Superior temporal gyrus (tissue), 1 donor: ENCODE results near the gene SYT1.
"Not testable (repeated sequence)": the region's sequence is repeated elsewhere in the genome, so short reads cannot be mapped to it uniquely, and the experiment has no call there.

Experiments used
- DNase-seq: peaks from one replicate; pipeline ENCODE4 v3.0.0-alpha.2; 2016; ENCODE audit errors: extremely low spot score

The SYT1 gene

GRCh38 chr12:79400481-79400880 is 535.9 kb downstream of the SYT1 start:
- DNase-seq: no peak

GRCh38 chr12:79402606-79403005 is 538.0 kb downstream of the SYT1 start:
- DNase-seq: no peak

- DNase-seq: no peak
These were observed 542.4 kb downstream of the SYT1 start for GRCh38 chr12:79406993-79407392.

- DNase-seq: no peak
These were observed 543.4 kb downstream of the SYT1 start for GRCh38 chr12:79407671-79408622.

- no peak for DNase-seq
These were observed 544.1 kb downstream of the SYT1 start for GRCh38 chr12:79408689-79409088.

GRCh38 chr12:79409562-79409961 is 545.0 kb downstream of the SYT1 start:
- no peak for DNase-seq

- no peak for DNase-seq
These were observed 547.2 kb downstream of the SYT1 start for GRCh38 chr12:79411791-79412190.

GRCh38 chr12:79413796-79414195 is 549.2 kb downstream of the SYT1 start:
- no peak for DNase-seq

- no peak for DNase-seq
These were observed 549.7 kb downstream of the SYT1 start for GRCh38 chr12:79414252-79414651.

- no peak for DNase-seq
These were observed 550.7 kb downstream of the SYT1 start for GRCh38 chr12:79415321-79415720.

- no peak for DNase-seq
These were observed 551.3 kb downstream of the SYT1 start for GRCh38 chr12:79415746-79416435.

- DNase-seq: no peak
These were observed 555.6 kb downstream of the SYT1 start for GRCh38 chr12:79420146-79420618.

- no peak for DNase-seq
These were observed 556.7 kb downstream of the SYT1 start for GRCh38 chr12:79421236-79421740.

- no peak for DNase-seq
These were observed 557.7 kb downstream of the SYT1 start for GRCh38 chr12:79422060-79422812.

GRCh38 chr12:79423560-79423959 is 559.0 kb downstream of the SYT1 start:
- DNase-seq: no peak

- DNase-seq: no peak
These were observed 559.6 kb downstream of the SYT1 start for GRCh38 chr12:79424109-79424721.

GRCh38 chr12:79426121-79426520 is 561.5 kb downstream of the SYT1 start:
- DNase-seq: no peak

- not testable (repeated sequence) for DNase-seq
These were observed 562.2 kb downstream of the SYT1 start for GRCh38 chr12:79426744-79427143.

GRCh38 chr12:79433465-79434072 is 569.0 kb downstream of the SYT1 start:
- no peak for DNase-seq

GRCh38 chr12:79434561-79434960 is 570.0 kb downstream of the SYT1 start:
- no peak for DNase-seq

- no peak for DNase-seq
These were observed 571.2 kb downstream of the SYT1 start for GRCh38 chr12:79435742-79436141.
